NCI-H226 (cell line): ENCODE measurements around the gene SOX10.

Source experiments
- DNase-seq: peaks from one replicate; pipeline ENCODE4 v3.0.0-alpha.2; 2015

The SOX10 gene

GRCh38 chr22:37983860-37984791 is at the start of gene SOX10:
Gene SOX10, minus strand, starts transcription at chr22:37984555. Its CDS starts 771 bp downstream, at chr22:37983784.
- DNase-seq = no peak

- no peak for DNase-seq
These were observed 49.3 kb upstream of the SOX10 start for GRCh38 chr22:38033522-38034277.

- DNase-seq = no peak
These were observed 48.5 kb upstream of the SOX10 start for GRCh38 chr22:38032681-38033521.

GRCh38 chr22:38031491-38031890 is 47.1 kb upstream of the SOX10 start:
- no peak for DNase-seq

- DNase-seq = no peak
These were observed 46.2 kb upstream of the SOX10 start for GRCh38 chr22:38030311-38031133.

GRCh38 chr22:38029901-38030300 is 45.5 kb upstream of the SOX10 start:
- no peak for DNase-seq

GRCh38 chr22:38029370-38029769 is 45.0 kb upstream of the SOX10 start:
- no peak for DNase-seq

- no peak for DNase-seq
These were observed 44.2 kb upstream of the SOX10 start for GRCh38 chr22:38028344-38029130.

GRCh38 chr22:38027487-38027886 is 43.1 kb upstream of the SOX10 start:
- no peak for DNase-seq

GRCh38 chr22:38026130-38027111 is 42.1 kb upstream of the SOX10 start:
- no peak for DNase-seq

- no peak for DNase-seq
These were observed 41.2 kb upstream of the SOX10 start for GRCh38 chr22:38025514-38025913.

GRCh38 chr22:38023045-38023444 is 38.7 kb upstream of the SOX10 start:
- DNase-seq = no peak

- DNase-seq = no peak
These were observed 36.9 kb upstream of the SOX10 start for GRCh38 chr22:38021206-38021605.

- no peak for DNase-seq
These were observed 34.8 kb upstream of the SOX10 start for GRCh38 chr22:38018938-38019827.

- DNase-seq = no peak
These were observed 33.9 kb upstream of the SOX10 start for GRCh38 chr22:38017939-38018885.

- no peak for DNase-seq
These were observed 33.0 kb upstream of the SOX10 start for GRCh38 chr22:38017272-38017920.
